H1 (cell line): ENCODE data around the gene DCAF15. TPM values are rescaled to one million over a fixed set of nuclear protein-coding genes. Genes with fewer than 3 reads are reported as not detected.

Experiments
- CTCF ChIA-PET: fragments of 300-600 bp; sonication (Branson Sonifier 250); formaldehyde crosslinking; loops from one replicate; lab custom pipeline; 2021; ENCODE audit not compliant: partially characterized antibody; lab: Charles Lee
- POLR2A ChIA-PET: fragments of 300-600 bp; sonication (Branson Sonifier 250); formaldehyde crosslinking; loops from one replicate; lab custom pipeline; 2021; ENCODE audit warnings: inconsistent platforms; ENCODE audit not compliant: partially characterized antibody; lab: Charles Lee
- DNase-seq, 2 experiments: peaks; one replicate each; pipeline versions ENCODE4 v3.0.0 to v3.0.0-alpha.2; 2010 to 2022; ENCODE audit warnings: low spot score in 2 of 2, low read depth in 1 of 2, mixed read lengths in 1 of 2
- FAIRE-seq: peaks from 2 replicates; lab custom pipeline; 2011; peaks lifted over from hg19 to GRCh38; lab: Jason Lieb, UNC
- H2AFZ ChIP-seq: 2 replicates; pipeline ENCODE4 v1.8.1; 2012; ENCODE audit warnings: low read length, inconsistent platforms
- H2AK5ac ChIP-seq: 2 replicates; pipeline ENCODE4 v1.6.1; 2013; ENCODE audit warnings: low read depth, low read length
- H2BK120ac ChIP-seq: replicated peaks from 2 replicates; pipeline ENCODE3; 2013; ENCODE audit warnings: low read depth, low read length, inconsistent platforms
- H2BK12ac ChIP-seq: 2 replicates; pipeline ENCODE4 v1.6.1; 2013; ENCODE audit warnings: low read depth, low read length
- H2BK15ac ChIP-seq: 2 replicates; pipeline ENCODE4 v1.6.1; 2013; ENCODE audit warnings: low read length
- H2BK20ac ChIP-seq: 2 replicates; pipeline ENCODE4 v1.6.1; 2013; ENCODE audit warnings: low read length
- H2BK5ac ChIP-seq: 2 replicates; pipeline ENCODE4 v1.6.1; 2013; ENCODE audit warnings: low read depth, low read length
- H3K14ac ChIP-seq: 2 replicates; pipeline ENCODE4 v1.6.1; 2013; ENCODE audit warnings: inconsistent platforms; ENCODE audit not compliant: insufficient read length
- H3K18ac ChIP-seq: 2 replicates; pipeline ENCODE4 v1.6.1; 2013; ENCODE audit warnings: low read length; ENCODE audit errors: extremely low read depth
- H3K23ac ChIP-seq: 2 replicates; pipeline ENCODE4 v1.6.1; 2013; ENCODE audit warnings: inconsistent platforms; ENCODE audit not compliant: insufficient read length
- H3K23me2 ChIP-seq: 2 replicates; pipeline ENCODE4 v1.6.1; 2013; ENCODE audit warnings: low read depth, low read length
- H3K27ac ChIP-seq: 2 replicates; pipeline ENCODE4 v1.6.1; 2011; ENCODE audit warnings: low read depth, low read length, inconsistent platforms
- H3K27me3 ChIP-seq, 4 experiments: replicated peaks in 1 of 4; 1 replicate in 1 of 4; 2 replicates in 3 of 4; pipeline versions ENCODE4 v1.6.1 to v1.8.1; 2011 to 2013; ENCODE audit warnings: low read length in 3 of 4, mild to moderate bottlenecking in 3 of 4, inconsistent platforms in 2 of 4, mixed read lengths in 2 of 4, moderate library complexity in 1 of 4; ENCODE audit not compliant: control insufficient read depth in 3 of 4, insufficient read depth in 3 of 4; ENCODE audit errors: extremely low read depth in 1 of 4
- H3K36me3 ChIP-seq, 4 experiments: 2 replicates each; pipeline versions ENCODE4 v1.6.1 to v1.8.1; 2011 to 2013; ENCODE audit warnings: mild to moderate bottlenecking in 4 of 4, low read length in 3 of 4, moderate library complexity in 2 of 4, control low read depth in 1 of 4, inconsistent platforms in 1 of 4; ENCODE audit not compliant: insufficient read depth in 4 of 4, control insufficient read depth in 2 of 4
- H3K4ac ChIP-seq: replicated peaks from 2 replicates; pipeline ENCODE3; 2013; ENCODE audit warnings: low read length, low read depth, mixed read lengths, inconsistent platforms; ENCODE audit not compliant: insufficient read length
- H3K4me1 ChIP-seq, 4 experiments: replicated peaks in 1 of 4; 1 replicate in 1 of 4; 2 replicates in 3 of 4; pipeline versions ENCODE4 v1.6.1 to v1.8.1; 2011 to 2013; ENCODE audit warnings: low read length in 3 of 4, inconsistent platforms in 2 of 4, mixed read lengths in 1 of 4; ENCODE audit not compliant: insufficient read depth in 4 of 4, control insufficient read depth in 3 of 4
- H3K4me2 ChIP-seq, 2 experiments: 2 replicates each; pipeline versions ENCODE4 v1.6.1 to v1.8.1; 2011 to 2013; ENCODE audit warnings: low read depth in 2 of 2, low read length in 2 of 2, control low read depth in 1 of 2, inconsistent platforms in 1 of 2, mild to moderate bottlenecking in 1 of 2; ENCODE audit not compliant: insufficient read depth in 1 of 2
- H3K4me3 ChIP-seq, 4 experiments: fragments of 200-600, 300-600 bp in 1 of 4; sonication (generic), shearing (Covaris generic), sonication (Bioruptor Twin) in 1 of 4; 2 replicates each; pipeline versions ENCODE4 v1.5.1 to v1.8.1; 2011 to 2016; ENCODE audit warnings: low read length in 4 of 4, low read depth in 3 of 4, control low read depth in 2 of 4, inconsistent platforms in 2 of 4, mild to moderate bottlenecking in 2 of 4, mixed read lengths in 1 of 4, moderate library complexity in 1 of 4; ENCODE audit not compliant: insufficient read depth in 2 of 4; ENCODE audit errors: extremely low read depth in 1 of 4
- H3K56ac ChIP-seq: replicated peaks from 2 replicates; pipeline ENCODE3; 2013; ENCODE audit warnings: low read depth, mild to moderate bottlenecking, mixed read lengths, low read length, inconsistent platforms; ENCODE audit not compliant: insufficient read length
- H3K79me1 ChIP-seq: 2 replicates; pipeline ENCODE4 v1.6.1; 2013; ENCODE audit warnings: low read depth, low read length, control low read depth
- H3K79me2 ChIP-seq, 2 experiments: 2 replicates each; pipeline versions ENCODE4 v1.6.1 to v1.8.1; 2012 to 2013; ENCODE audit warnings: low read length in 2 of 2, mild to moderate bottlenecking in 2 of 2, inconsistent platforms in 1 of 2; ENCODE audit not compliant: insufficient read depth in 2 of 2, control insufficient read depth in 1 of 2
- H3K9ac ChIP-seq, 4 experiments: replicated peaks in 1 of 4; 1 replicate in 1 of 4; 2 replicates in 3 of 4; pipeline versions ENCODE4 v1.6.1 to v1.8.1; 2011 to 2013; ENCODE audit warnings: low read depth in 3 of 4, low read length in 3 of 4, control low read depth in 2 of 4, mild to moderate bottlenecking in 2 of 4, moderate library complexity in 2 of 4, inconsistent platforms in 1 of 4; ENCODE audit errors: extremely low read depth in 1 of 4
- H3K9me3 ChIP-seq, 2 experiments: 2 replicates each; pipeline versions ENCODE4 v1.6.1 to v1.8.1; 2012 to 2013; ENCODE audit warnings: mild to moderate bottlenecking in 2 of 2, moderate library complexity in 2 of 2, control low read depth in 1 of 2, inconsistent platforms in 1 of 2, low read depth in 1 of 2, low read length in 1 of 2, mixed read lengths in 1 of 2; ENCODE audit not compliant: insufficient read depth in 2 of 2
- H4K20me1 ChIP-seq, 2 experiments: replicated peaks in 1 of 2; 2 replicates each; pipeline versions ENCODE3 to v1.8.1; 2011 to 2013; ENCODE audit warnings: inconsistent platforms in 2 of 2, low read length in 2 of 2, mild to moderate bottlenecking in 1 of 2; ENCODE audit not compliant: insufficient read depth in 2 of 2, control insufficient read depth in 1 of 2
- H4K5ac ChIP-seq: 2 replicates; pipeline ENCODE4 v1.6.1; 2013; ENCODE audit warnings: low read length, low read depth, mixed read lengths, inconsistent platforms; ENCODE audit not compliant: insufficient read length
- H4K8ac ChIP-seq: 2 replicates; pipeline ENCODE4 v1.8.0; 2013; ENCODE audit warnings: mild to moderate bottlenecking, moderate library complexity, low read length, inconsistent platforms; ENCODE audit not compliant: insufficient read depth; ENCODE audit errors: extremely low read depth
- H4K91ac ChIP-seq: replicated peaks from 2 replicates; pipeline ENCODE3; 2013; ENCODE audit warnings: low read length, mixed read lengths, inconsistent platforms; ENCODE audit not compliant: insufficient read length
- CBX5 ChIP-seq: fragments of 300-800, 300-1000 bp; sonication (generic); IDR thresholded peaks from 2 replicates; pipeline ENCODE4 v1.7.1; 2016; ENCODE audit warnings: antibody characterized with exemption, low read length, low read depth
- CEBPB ChIP-seq: IDR thresholded peaks from 2 replicates; pipeline ENCODE4 v1.6.1; 2012; ENCODE audit warnings: low read depth, low read length
- CREB1 ChIP-seq: IDR thresholded peaks from 2 replicates; pipeline ENCODE4 v1.6.1; 2012; ENCODE audit warnings: inconsistent platforms
- EP300 ChIP-seq, 2 experiments: IDR thresholded peaks; 1 replicate in 1 of 2; 2 replicates in 1 of 2; pipeline ENCODE4 v1.6.1; 2011 to 2012; ENCODE audit warnings: low read depth in 2 of 2, low read length in 2 of 2, mild to moderate bottlenecking in 2 of 2, borderline replicate concordance in 1 of 2, inconsistent platforms in 1 of 2, moderate library complexity in 1 of 2
- SAP30 ChIP-seq: fragments of 300-600 bp; sonication (generic); IDR thresholded peaks from 2 replicates; pipeline ENCODE4 v1.7.1; 2012; ENCODE audit warnings: low read length, moderate library complexity, mild to moderate bottlenecking, inconsistent platforms; ENCODE audit not compliant: insufficient read depth, insufficient replicate concordance
- SIRT6 ChIP-seq: IDR thresholded peaks from one replicate; pipeline ENCODE4 v1.7.1; 2012; ENCODE audit warnings: low read length, inconsistent platforms
- TAF1 ChIP-seq: IDR thresholded peaks from 2 replicates; pipeline ENCODE4 v1.6.1; 2011; ENCODE audit warnings: mild to moderate bottlenecking, low read depth, low read length
- YY1 ChIP-seq: IDR thresholded peaks from 2 replicates; pipeline ENCODE4 v1.6.1; 2011; ENCODE audit warnings: low read depth, mild to moderate bottlenecking, low read length
- WGBS, 2 experiments: shearing (Covaris generic) in 1 of 2; methylation state at CpG; one replicate each; pipeline versions ENCODE4 v1.1.6 to v1.1.7; 2013 to 2015; ENCODE audit warnings: low lambda C conversion rate in 2 of 2, mixed read lengths in 2 of 2, inconsistent platforms in 1 of 2, low coverage in 1 of 2, missing lambda C conversion rate in 1 of 2; ENCODE audit not compliant: insufficient replicate concordance in 2 of 2, insufficient coverage in 1 of 2, insufficient read length in 1 of 2; ENCODE audit errors: extremely low coverage in 1 of 2, missing lambda C conversion rate in 1 of 2; 5-methylcytosine and 5-hydroxymethylcytosine counted together
- polyA plus RNA-seq, 7 experiments: library from polyadenylated mRNA; depleted of rRNA in 3 of 7; stranded (reverse) in 5 of 7; unstranded in 2 of 7; fragments of >200 nt in 5 of 7; fragments of 200-250 nt in 2 of 7; gene quantifications; 1 replicate in 5 of 7; 2 replicates in 1 of 7; 4 replicates in 1 of 7; pipeline versions ENCODE4 v1.2.1 to v1.2.3, GENCODE V29; 2011 to 2013; ENCODE audit warnings: missing spikeins in 2 of 7, mixed read lengths in 2 of 7
- total RNA-seq: library from RNA; stranded (reverse); fragmentation: NEBNext Ultra II Directional; extraction: Animal tissue kit (Norgen Biotek cat#: 25700); gene quantifications from 2 replicates; pipeline ENCODE4 v1.2.1, GENCODE V29; 2021
- TF ChIP-seq, protein P1 (sequence below): IDR thresholded peaks from 2 replicates; pipeline ENCODE4 v1.6.1; 2012; ENCODE audit warnings: low read length, inconsistent platforms
- TF ChIP-seq, protein P2 (sequence below): IDR thresholded peaks from 2 replicates; pipeline ENCODE4 v1.6.1; 2012; ENCODE audit warnings: inconsistent platforms

The DCAF15 gene
- total and polyA plus RNA-seq, 2 of the 8 experiments (the other 6 are each of a cell fraction or from before 2014, with no cell fraction given) = 68.7 to 80.8 TPM

- no peak overlapping the region for H2BK120ac ChIP-seq
- no peak overlapping the region for H4K5ac ChIP-seq
- ChIA-PET POLR2A (no interaction called here), CTCF (interaction anchor here (1.0 to 1.4 kb wide), 2 partner anchors 49 to 160 kb away, joined by 3 to 5 read pairs; no protein-coding TSS in a partner anchor)
- H4K91ac ChIP-seq = no peak overlapping the region
- H3K9ac ChIP-seq = no peak overlapping the region
- no peak overlapping the region for H3K4me2 ChIP-seq
- H3K4me1 ChIP-seq = no peaks in the 10 kb centered on the region
- no peak overlapping the region for H2BK5ac ChIP-seq
- peaks cover 3 to 27% (median 14%) of the 10 kb centered on the region in 4 experiments; a peak in 7 of 8 replicates for H3K36me3 ChIP-seq
- H3K4me3 ChIP-seq = no peak overlapping the region
- H3K27me3 ChIP-seq = no peaks in the 10 kb centered on the region
- H2BK20ac ChIP-seq = no peak overlapping the region
- H3K79me1 ChIP-seq = no peaks in the 10 kb centered on the region
- no peak overlapping the region for H4K8ac ChIP-seq
- H3K23me2 ChIP-seq = no peaks in the 10 kb centered on the region
- no peak overlapping the region for H3K56ac ChIP-seq
- H2BK15ac ChIP-seq = no peak overlapping the region
- no peaks in the 10 kb centered on the region for H3K79me2 ChIP-seq
- no peak overlapping the region for H2AFZ ChIP-seq
- H3K18ac ChIP-seq = no peak overlapping the region
- H2BK12ac ChIP-seq = no peak overlapping the region
- no peak overlapping the region for H3K23ac ChIP-seq
- H3K14ac ChIP-seq = no peak overlapping the region
- DNase-seq (no peak), FAIRE-seq (no peak)
- WGBS, 2 experiments = 94% methylated on average over 13 of the region's 17 CpGs; no CpG with 5 or more reads in 1 of the 2 experiments
- no peaks in the 10 kb centered on the region for H3K9me3 ChIP-seq
- no peak overlapping the region for H3K27ac ChIP-seq
- H3K4ac ChIP-seq = no peak overlapping the region
- no peak overlapping the region for H2AK5ac ChIP-seq
- H4K20me1 ChIP-seq = peaks cover 0 to 3% of the 10 kb centered on the region in 2 experiments
- TF ChIP-seq, protein P1, sequence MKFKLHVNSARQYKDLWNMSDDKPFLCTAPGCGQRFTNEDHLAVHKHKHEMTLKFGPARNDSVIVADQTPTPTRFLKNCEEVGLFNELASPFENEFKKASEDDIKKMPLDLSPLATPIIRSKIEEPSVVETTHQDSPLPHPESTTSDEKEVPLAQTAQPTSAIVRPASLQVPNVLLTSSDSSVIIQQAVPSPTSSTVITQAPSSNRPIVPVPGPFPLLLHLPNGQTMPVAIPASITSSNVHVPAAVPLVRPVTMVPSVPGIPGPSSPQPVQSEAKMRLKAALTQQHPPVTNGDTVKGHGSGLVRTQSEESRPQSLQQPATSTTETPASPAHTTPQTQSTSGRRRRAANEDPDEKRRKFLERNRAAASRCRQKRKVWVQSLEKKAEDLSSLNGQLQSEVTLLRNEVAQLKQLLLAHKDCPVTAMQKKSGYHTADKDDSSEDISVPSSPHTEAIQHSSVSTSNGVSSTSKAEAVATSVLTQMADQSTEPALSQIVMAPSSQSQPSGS = no peak
- TF ChIP-seq YY1 = no peak
- TF ChIP-seq TAF1 = no peak
- TF ChIP-seq, protein P2, sequence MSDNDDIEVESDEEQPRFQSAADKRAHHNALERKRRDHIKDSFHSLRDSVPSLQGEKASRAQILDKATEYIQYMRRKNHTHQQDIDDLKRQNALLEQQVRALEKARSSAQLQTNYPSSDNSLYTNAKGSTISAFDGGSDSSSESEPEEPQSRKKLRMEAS = no peak
- TF ChIP-seq CBX5 = no peak
- TF ChIP-seq EP300 (IDR thresholded peaks at IDR 0.05; ENCODE audit: borderline replicate concordance in 1 of 2, low read depth in 2 of 2, low read length in 2 of 2) = no peak
- TF ChIP-seq CREB1 = no peak
- TF ChIP-seq CEBPB = no peak
- TF ChIP-seq SIRT6 = no peak
- TF ChIP-seq SAP30 = no peak
These were observed 39.0 kb upstream of the DCAF15 start for GRCh38 chr19:13913352-13913751.
